OCI-LY7 (cell line): ENCODE measurements around the gene SRGAP3.

Experiments
- CTCF ChIP-seq: fragments of 200-600 bp; sonication (generic); conservative IDR thresholded peaks from 2 replicates; pipeline ENCODE4 v1.5.1; 2014; ENCODE audit warnings: mild to moderate bottlenecking, antibody characterized with exemption, low read length, moderate library complexity, mixed read lengths
- EZH2phosphoT487 ChIP-seq: fragments of 200-600 bp; sonication (generic); IDR thresholded peaks from 2 replicates; pipeline ENCODE4 v1.6.1; 2018; ENCODE audit warnings: low read depth, borderline replicate concordance, mild to moderate bottlenecking, mixed run types, antibody characterized with exemption, low read length, moderate library complexity, mixed read lengths

- TF ChIP-seq CTCF: no peak
- no peak for TF ChIP-seq EZH2phosphoT487
Observed at GRCh38 chr3:8968375-8968882, 281.0 kb downstream of the SRGAP3 start.
